WTC11 (cell line): ENCODE data around the gene IRF2. TPM values are rescaled to one million over a fixed set of nuclear protein-coding genes. Genes with fewer than 3 reads are reported as not detected.

Source experiments
- ATAC-seq: fragments of 200-7000 bp; cut with Tn5 transposase; 2 replicates; pipeline ENCODE4 v1.10.0; 2021; ENCODE audit warnings: mild to moderate bottlenecking, moderate library complexity
- CTCF ChIA-PET: fragments of 300-600 bp; sonication (Branson Sonifier 250); formaldehyde crosslinking; loops from one replicate; lab custom pipeline; 2021; ENCODE audit warnings: antibody characterized with exemption; lab: Charles Lee
- POLR2A ChIA-PET: fragments of 350-600 bp; sonication (Branson Sonifier 250); formaldehyde crosslinking; loops from one replicate; lab custom pipeline; 2021; ENCODE audit warnings: antibody characterized with exemption; lab: Charles Lee
- DNase-seq: peaks from one replicate; pipeline ENCODE4 v3.0.0; 2021; ENCODE audit warnings: low spot score
- H3K27ac Mint-ChIP-seq: 2 replicates; pipeline ENCODE4 v1.8.0; 2021; ENCODE audit warnings: mixed read lengths
- H3K27me3 Mint-ChIP-seq: 2 replicates; pipeline ENCODE4 v1.8.0; 2021; ENCODE audit warnings: low read depth, mild to moderate bottlenecking, moderate library complexity, mixed read lengths
- H3K36me3 Mint-ChIP-seq: 2 replicates; pipeline ENCODE4 v1.8.0; 2021; ENCODE audit warnings: mixed read lengths
- H3K4me1 Mint-ChIP-seq: 2 replicates; pipeline ENCODE4 v1.8.0; 2022; ENCODE audit warnings: mixed read lengths
- H3K4me3 Mint-ChIP-seq: 2 replicates; pipeline ENCODE4 v1.8.0; 2021; ENCODE audit warnings: mild to moderate bottlenecking, moderate library complexity, mixed read lengths
- H3K9me3 Mint-ChIP-seq: 2 replicates; pipeline ENCODE4 v1.8.0; 2021; ENCODE audit warnings: mixed read lengths
- CBFB ChIP-seq: sonication (generic); formaldehyde crosslinking; IDR thresholded peaks from 2 replicates; pipeline ENCODE4 v1.8.1; 2022; ENCODE audit warnings: mild to moderate bottlenecking, low read depth, missing genetic modification reagents
- CDX4 ChIP-seq: fragments of 250-450 bp; sonication (Bioruptor Pico); IDR thresholded peaks from 2 replicates; pipeline ENCODE4 v1.9.0; 2021; ENCODE audit warnings: moderate library complexity, mild to moderate bottlenecking, inconsistent platforms, borderline replicate concordance
- CREB1 ChIP-seq: sonication (generic); formaldehyde crosslinking; IDR thresholded peaks from 2 replicates; pipeline ENCODE4 v1.8.0; 2023; ENCODE audit warnings: mild to moderate bottlenecking, missing genetic modification reagents
- CREM ChIP-seq: sonication (generic); formaldehyde crosslinking; IDR thresholded peaks from 2 replicates; pipeline ENCODE4 v1.8.1; 2022; ENCODE audit warnings: mild to moderate bottlenecking, missing genetic modification reagents, moderate library complexity
- FOXK1 ChIP-seq: sonication (generic); formaldehyde crosslinking; IDR thresholded peaks from 2 replicates; pipeline ENCODE4 v1.8.0; 2022; ENCODE audit warnings: mild to moderate bottlenecking, moderate library complexity, missing genetic modification reagents
- GTF2I ChIP-seq: fragments of 250-450 bp; sonication (Bioruptor Pico); conservative IDR thresholded peaks from 2 replicates; pipeline ENCODE4 v1.4.0; 2021; ENCODE audit warnings: mild to moderate bottlenecking
- NFYB ChIP-seq: sonication (generic); formaldehyde crosslinking; conservative IDR thresholded peaks from 2 replicates; pipeline ENCODE4 v1.8.0; 2022; ENCODE audit warnings: low read depth, missing genetic modification reagents
- NR1H2 ChIP-seq: sonication (generic); formaldehyde crosslinking; IDR thresholded peaks from 2 replicates; pipeline ENCODE4 v1.9.0; 2021; ENCODE audit warnings: mild to moderate bottlenecking, moderate library complexity, missing genetic modification reagents
- SMAD3 ChIP-seq: sonication (generic); formaldehyde crosslinking; IDR thresholded peaks from 2 replicates; pipeline ENCODE4 v1.8.0; 2022; ENCODE audit warnings: missing genetic modification reagents, mild to moderate bottlenecking, borderline replicate concordance
- SOX15 ChIP-seq: fragments of 250-450 bp; sonication (Bioruptor Pico); IDR thresholded peaks from 2 replicates; pipeline ENCODE4 v1.9.0; 2021; ENCODE audit warnings: mild to moderate bottlenecking
- ZNF138 ChIP-seq: sonication (generic); formaldehyde crosslinking; conservative IDR thresholded peaks from 2 replicates; pipeline ENCODE4 v1.8.1; 2022; ENCODE audit warnings: mild to moderate bottlenecking, moderate library complexity, missing genetic modification reagents
- ZNF416 ChIP-seq: fragments of 250-450 bp; sonication (Bioruptor Pico); IDR thresholded peaks from 2 replicates; pipeline ENCODE4 v1.9.0; 2021; ENCODE audit warnings: mild to moderate bottlenecking, inconsistent platforms
- ZNF512 ChIP-seq: sonication (generic); formaldehyde crosslinking; IDR thresholded peaks from 2 replicates; pipeline ENCODE4 v1.8.1; 2022; ENCODE audit warnings: missing genetic modification reagents, borderline replicate concordance
- ZNF532 ChIP-seq: fragments of 250-450 bp; sonication (Bioruptor Pico); IDR thresholded peaks from 2 replicates; pipeline ENCODE4 v1.9.0; 2021; ENCODE audit warnings: mild to moderate bottlenecking, borderline replicate concordance
- total RNA-seq: library from RNA; stranded (reverse); gene quantifications from 3 replicates; pipeline ENCODE4 v1.2.3, GENCODE V29; 2021
- TF ChIP-seq, protein P1 (sequence below): sonication (generic); formaldehyde crosslinking; IDR thresholded peaks from 2 replicates; pipeline ENCODE4 v1.8.0; 2023; ENCODE audit warnings: missing genetic modification reagents, mild to moderate bottlenecking, borderline replicate concordance
- TF ChIP-seq, protein P2 (sequence below): fragments of 250-450 bp; sonication (Bioruptor Pico); IDR thresholded peaks from 2 replicates; pipeline ENCODE4 v2.1.2; 2022; ENCODE audit warnings: mild to moderate bottlenecking, moderate library complexity
- TF ChIP-seq, protein P3 (sequence below): fragments of 250-450 bp; sonication (Bioruptor Pico); conservative IDR thresholded peaks from 2 replicates; pipeline ENCODE4 v1.9.0; 2021; ENCODE audit warnings: mild to moderate bottlenecking
- TF ChIP-seq, protein P4 (sequence below): sonication (generic); formaldehyde crosslinking; IDR thresholded peaks from 2 replicates; pipeline ENCODE4 v1.8.1; 2022; ENCODE audit warnings: low read depth, mild to moderate bottlenecking, moderate library complexity, missing genetic modification reagents, borderline replicate concordance

Gene IRF2
- total RNA-seq, 1 experiment from 2014 or later = 11.8 TPM

- no peak overlapping the region for H3K27ac Mint-ChIP-seq
- H3K4me3 Mint-ChIP-seq = no peak overlapping the region
- POLR2A ChIA-PET = interaction anchor here (2.0 kb wide), 1 partner anchor 10 kb away, joined by 8 read pairs; no protein-coding TSS in a partner anchor
- no peak for ATAC-seq
- H3K4me1 Mint-ChIP-seq = peaks cover 26% of the 10 kb centered on the region
- peaks cover 10% of the 10 kb centered on the region for H3K9me3 Mint-ChIP-seq
- H3K27me3 Mint-ChIP-seq = no peaks in the 10 kb centered on the region
- peaks cover 5% of the 10 kb centered on the region; the same call in 1 of the 2 replicates for H3K36me3 Mint-ChIP-seq
- DNase-seq = no peak
- TF ChIP-seq ZNF532 (no peak), ZNF416 (CRISPR knock-in tag) (no peak), SOX15 (CRISPR knock-in tag) (no peak), NR1H2 (CRISPR knock-in tag) (no peak), FOXK1 (CRISPR knock-in tag) (no peak), CDX4 (CRISPR knock-in tag) (no peak), SMAD3 (CRISPR knock-in tag) (no peak), CBFB (no peak), GTF2I (CRISPR knock-in tag) (no peak), CREB1 (CRISPR knock-in tag) (no peak), CREM (CRISPR knock-in tag) (no peak), NFYB (CRISPR knock-in tag) (no peak), ZNF512 (CRISPR knock-in tag) (no peak), ZNF138 (CRISPR knock-in tag) (no peak)
- TF ChIP-seq, protein P1, sequence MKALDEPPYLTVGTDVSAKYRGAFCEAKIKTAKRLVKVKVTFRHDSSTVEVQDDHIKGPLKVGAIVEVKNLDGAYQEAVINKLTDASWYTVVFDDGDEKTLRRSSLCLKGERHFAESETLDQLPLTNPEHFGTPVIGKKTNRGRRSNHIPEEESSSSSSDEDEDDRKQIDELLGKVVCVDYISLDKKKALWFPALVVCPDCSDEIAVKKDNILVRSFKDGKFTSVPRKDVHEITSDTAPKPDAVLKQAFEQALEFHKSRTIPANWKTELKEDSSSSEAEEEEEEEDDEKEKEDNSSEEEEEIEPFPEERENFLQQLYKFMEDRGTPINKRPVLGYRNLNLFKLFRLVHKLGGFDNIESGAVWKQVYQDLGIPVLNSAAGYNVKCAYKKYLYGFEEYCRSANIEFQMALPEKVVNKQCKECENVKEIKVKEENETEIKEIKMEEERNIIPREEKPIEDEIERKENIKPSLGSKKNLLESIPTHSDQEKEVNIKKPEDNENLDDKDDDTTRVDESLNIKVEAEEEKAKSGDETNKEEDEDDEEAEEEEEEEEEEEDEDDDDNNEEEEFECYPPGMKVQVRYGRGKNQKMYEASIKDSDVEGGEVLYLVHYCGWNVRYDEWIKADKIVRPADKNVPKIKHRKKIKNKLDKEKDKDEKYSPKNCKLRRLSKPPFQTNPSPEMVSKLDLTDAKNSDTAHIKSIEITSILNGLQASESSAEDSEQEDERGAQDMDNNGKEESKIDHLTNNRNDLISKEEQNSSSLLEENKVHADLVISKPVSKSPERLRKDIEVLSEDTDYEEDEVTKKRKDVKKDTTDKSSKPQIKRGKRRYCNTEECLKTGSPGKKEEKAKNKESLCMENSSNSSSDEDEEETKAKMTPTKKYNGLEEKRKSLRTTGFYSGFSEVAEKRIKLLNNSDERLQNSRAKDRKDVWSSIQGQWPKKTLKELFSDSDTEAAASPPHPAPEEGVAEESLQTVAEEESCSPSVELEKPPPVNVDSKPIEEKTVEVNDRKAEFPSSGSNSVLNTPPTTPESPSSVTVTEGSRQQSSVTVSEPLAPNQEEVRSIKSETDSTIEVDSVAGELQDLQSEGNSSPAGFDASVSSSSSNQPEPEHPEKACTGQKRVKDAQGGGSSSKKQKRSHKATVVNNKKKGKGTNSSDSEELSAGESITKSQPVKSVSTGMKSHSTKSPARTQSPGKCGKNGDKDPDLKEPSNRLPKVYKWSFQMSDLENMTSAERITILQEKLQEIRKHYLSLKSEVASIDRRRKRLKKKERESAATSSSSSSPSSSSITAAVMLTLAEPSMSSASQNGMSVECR (CRISPR knock-in tag) = no peak
- TF ChIP-seq, protein P2, sequence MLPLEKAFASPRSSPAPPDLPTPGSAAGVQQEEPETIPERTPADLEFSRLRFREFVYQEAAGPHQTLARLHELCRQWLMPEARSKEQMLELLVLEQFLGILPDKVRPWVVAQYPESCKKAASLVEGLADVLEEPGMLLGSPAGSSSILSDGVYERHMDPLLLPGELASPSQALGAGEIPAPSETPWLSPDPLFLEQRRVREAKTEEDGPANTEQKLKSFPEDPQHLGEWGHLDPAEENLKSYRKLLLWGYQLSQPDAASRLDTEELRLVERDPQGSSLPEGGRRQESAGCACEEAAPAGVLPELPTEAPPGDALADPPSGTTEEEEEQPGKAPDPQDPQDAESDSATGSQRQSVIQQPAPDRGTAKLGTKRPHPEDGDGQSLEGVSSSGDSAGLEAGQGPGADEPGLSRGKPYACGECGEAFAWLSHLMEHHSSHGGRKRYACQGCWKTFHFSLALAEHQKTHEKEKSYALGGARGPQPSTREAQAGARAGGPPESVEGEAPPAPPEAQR = no peak
- TF ChIP-seq, protein P3, sequence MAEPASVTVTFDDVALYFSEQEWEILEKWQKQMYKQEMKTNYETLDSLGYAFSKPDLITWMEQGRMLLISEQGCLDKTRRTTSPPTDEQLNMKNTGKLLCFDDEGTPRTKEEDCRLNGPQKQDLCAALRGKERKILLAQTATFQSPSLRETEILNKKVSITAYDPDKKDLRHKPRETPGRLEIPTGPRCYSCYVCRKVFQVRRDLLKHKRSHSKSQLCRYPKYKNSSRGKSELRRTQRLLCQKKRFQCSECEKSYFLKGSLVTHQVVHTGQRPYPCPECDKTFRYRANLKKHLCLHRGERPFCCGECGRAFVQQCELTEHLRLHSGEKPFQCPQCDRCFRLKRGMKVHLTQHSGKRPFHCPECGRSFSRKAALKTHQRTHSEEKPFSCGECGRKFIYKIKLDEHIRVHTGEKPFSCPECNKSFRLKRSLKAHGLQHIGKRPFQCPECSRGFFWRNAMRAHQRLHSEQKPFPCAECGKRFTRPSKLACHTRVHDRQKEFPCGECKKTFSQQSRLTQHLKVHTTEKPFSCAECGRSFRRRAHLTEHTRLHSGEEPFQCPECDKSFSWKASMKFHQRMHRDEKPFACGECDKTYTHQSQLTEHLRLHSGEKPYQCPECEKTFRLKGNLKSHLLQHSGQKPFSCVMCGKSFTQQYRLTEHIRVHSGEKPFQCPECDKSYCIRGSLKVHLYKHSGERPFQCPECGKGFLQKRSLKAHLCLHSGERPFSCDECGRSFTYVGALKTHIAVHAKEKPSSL = no peak
- TF ChIP-seq, protein P4, sequence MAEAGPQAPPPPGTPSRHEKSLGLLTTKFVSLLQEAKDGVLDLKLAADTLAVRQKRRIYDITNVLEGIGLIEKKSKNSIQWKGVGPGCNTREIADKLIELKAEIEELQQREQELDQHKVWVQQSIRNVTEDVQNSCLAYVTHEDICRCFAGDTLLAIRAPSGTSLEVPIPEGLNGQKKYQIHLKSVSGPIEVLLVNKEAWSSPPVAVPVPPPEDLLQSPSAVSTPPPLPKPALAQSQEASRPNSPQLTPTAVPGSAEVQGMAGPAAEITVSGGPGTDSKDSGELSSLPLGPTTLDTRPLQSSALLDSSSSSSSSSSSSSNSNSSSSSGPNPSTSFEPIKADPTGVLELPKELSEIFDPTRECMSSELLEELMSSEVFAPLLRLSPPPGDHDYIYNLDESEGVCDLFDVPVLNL (CRISPR knock-in tag) = no peak
- TF ChIP-seq, all 79 proteins: peak for 0
- CTCF ChIA-PET = no interaction called here
Measured at GRCh38 chr4:184357165-184357564, 117.2 kb downstream of the IRF2 start.
